Astrocyte (in vitro differentiated cells and primary cell): Measurements from ENCODE around the gene PAIP2B. TPM values are rescaled to one million over a fixed set of nuclear protein-coding genes. Genes with fewer than 3 reads are reported as not detected.

ENCODE experiments used
- DNase-seq: peaks from one replicate; pipeline ENCODE4 v3.0.0-alpha.2; 2010; ENCODE audit warnings: low read depth
- FAIRE-seq: peaks from 2 replicates; lab custom pipeline; 2011; peaks lifted over from hg19 to GRCh38; lab: Jason Lieb, UNC
- H2AFZ ChIP-seq: 2 replicates; pipeline ENCODE4 v1.6.0; 2012; ENCODE audit warnings: low read depth, low read length, inconsistent platforms
- H3K27ac ChIP-seq: 2 replicates; pipeline ENCODE4 v1.5.1; 2011; ENCODE audit warnings: low read depth, low read length, inconsistent platforms
- H3K27me3 ChIP-seq: 2 replicates; pipeline ENCODE4 v1.6.0; 2011; ENCODE audit warnings: low read length, inconsistent platforms; ENCODE audit not compliant: insufficient read depth
- H3K36me3 ChIP-seq: 2 replicates; pipeline ENCODE4 v1.5.1; 2011; ENCODE audit warnings: low read length, inconsistent platforms; ENCODE audit not compliant: insufficient read depth
- H3K4me1 ChIP-seq: 2 replicates; pipeline ENCODE4 v1.5.1; 2011; ENCODE audit warnings: low read length, inconsistent platforms; ENCODE audit not compliant: insufficient read depth
- H3K4me2 ChIP-seq: 2 replicates; pipeline ENCODE4 v1.6.0; 2012; ENCODE audit warnings: low read length, inconsistent platforms
- H3K4me3 ChIP-seq: 2 replicates; pipeline ENCODE4 v1.5.1; 2011; ENCODE audit warnings: low read depth, mild to moderate bottlenecking, low read length, inconsistent platforms; ENCODE audit not compliant: insufficient read depth
- H3K79me2 ChIP-seq: 2 replicates; pipeline ENCODE4 v1.6.0; 2012; ENCODE audit warnings: mild to moderate bottlenecking, low read length, inconsistent platforms; ENCODE audit not compliant: insufficient read depth
- H3K9ac ChIP-seq: 2 replicates; pipeline ENCODE4 v1.6.0; 2012; ENCODE audit warnings: mild to moderate bottlenecking, low read length, inconsistent platforms
- H3K9me3 ChIP-seq: 2 replicates; pipeline ENCODE4 v1.5.1; 2012; ENCODE audit warnings: low read depth, mild to moderate bottlenecking, low read length, inconsistent platforms; ENCODE audit not compliant: insufficient read depth
- H4K20me1 ChIP-seq: 2 replicates; pipeline ENCODE4 v1.6.0; 2012; ENCODE audit warnings: low read length, inconsistent platforms; ENCODE audit not compliant: insufficient read depth
- H3K27ac Mint-ChIP-seq: one replicate; pipeline ENCODE4 v1.8.0; 2021; ENCODE audit warnings: mild to moderate bottlenecking, mixed read lengths; ENCODE audit not compliant: unreplicated experiment
- H3K27me3 Mint-ChIP-seq: one replicate; pipeline ENCODE4 v1.8.0; 2021; ENCODE audit warnings: low read depth, mixed read lengths; ENCODE audit not compliant: unreplicated experiment
- H3K36me3 Mint-ChIP-seq: one replicate; pipeline ENCODE4 v1.8.0; 2021; ENCODE audit warnings: low read depth, mixed read lengths; ENCODE audit not compliant: unreplicated experiment
- H3K4me1 Mint-ChIP-seq: one replicate; pipeline ENCODE4 v1.8.0; 2021; ENCODE audit warnings: low read depth, mixed read lengths; ENCODE audit not compliant: unreplicated experiment
- H3K4me3 Mint-ChIP-seq: one replicate; pipeline ENCODE4 v1.8.0; 2021; ENCODE audit warnings: mild to moderate bottlenecking, moderate library complexity, mixed read lengths; ENCODE audit not compliant: unreplicated experiment
- H3K9me3 Mint-ChIP-seq: one replicate; pipeline ENCODE4 v1.8.0; 2021; ENCODE audit warnings: mild to moderate bottlenecking, mixed read lengths; ENCODE audit not compliant: unreplicated experiment
- EZH2 ChIP-seq: IDR thresholded peaks from 2 replicates; pipeline ENCODE4 v1.6.1; 2012; ENCODE audit warnings: mild to moderate bottlenecking, low read length, inconsistent platforms; ENCODE audit not compliant: insufficient read depth
- total RNA-seq: library from RNA; stranded (reverse); gene quantifications from 2 replicates; pipeline ENCODE4 v1.2.1, GENCODE V29; 2021
- TF ChIP-seq, protein P1 (sequence below): IDR thresholded peaks from 2 replicates; pipeline ENCODE4 v1.5.1; 2011; ENCODE audit warnings: low read depth, mild to moderate bottlenecking, inconsistent platforms, low read length, moderate library complexity; ENCODE audit not compliant: insufficient read depth

The PAIP2B gene
- total RNA-seq, 1 donor from 2014 or later, result 1.7 TPM

GRCh38 chr2:71143782-71144181 is 83.1 kb downstream of the PAIP2B start:
- no peak overlapping the region for H3K4me3 Mint-ChIP-seq
- H3K4me2 ChIP-seq, result no peak overlapping the region
- TF ChIP-seq EZH2, result no peak
- TF ChIP-seq, protein P1, sequence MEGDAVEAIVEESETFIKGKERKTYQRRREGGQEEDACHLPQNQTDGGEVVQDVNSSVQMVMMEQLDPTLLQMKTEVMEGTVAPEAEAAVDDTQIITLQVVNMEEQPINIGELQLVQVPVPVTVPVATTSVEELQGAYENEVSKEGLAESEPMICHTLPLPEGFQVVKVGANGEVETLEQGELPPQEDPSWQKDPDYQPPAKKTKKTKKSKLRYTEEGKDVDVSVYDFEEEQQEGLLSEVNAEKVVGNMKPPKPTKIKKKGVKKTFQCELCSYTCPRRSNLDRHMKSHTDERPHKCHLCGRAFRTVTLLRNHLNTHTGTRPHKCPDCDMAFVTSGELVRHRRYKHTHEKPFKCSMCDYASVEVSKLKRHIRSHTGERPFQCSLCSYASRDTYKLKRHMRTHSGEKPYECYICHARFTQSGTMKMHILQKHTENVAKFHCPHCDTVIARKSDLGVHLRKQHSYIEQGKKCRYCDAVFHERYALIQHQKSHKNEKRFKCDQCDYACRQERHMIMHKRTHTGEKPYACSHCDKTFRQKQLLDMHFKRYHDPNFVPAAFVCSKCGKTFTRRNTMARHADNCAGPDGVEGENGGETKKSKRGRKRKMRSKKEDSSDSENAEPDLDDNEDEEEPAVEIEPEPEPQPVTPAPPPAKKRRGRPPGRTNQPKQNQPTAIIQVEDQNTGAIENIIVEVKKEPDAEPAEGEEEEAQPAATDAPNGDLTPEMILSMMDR, result no peak
- H3K27ac ChIP-seq, result no peak overlapping the region
- no peak for DNase-seq
- H3K79me2 ChIP-seq, result no peaks in the 10 kb centered on the region
- no peak overlapping the region for H3K27ac Mint-ChIP-seq
- H3K36me3 ChIP-seq, result peaks cover 73% of the 10 kb centered on the region
- no peaks in the 10 kb centered on the region for H3K9me3 ChIP-seq
- peaks cover 19% of the 10 kb centered on the region for H3K36me3 Mint-ChIP-seq
- no peaks in the 10 kb centered on the region for H3K27me3 Mint-ChIP-seq
- no peaks in the 10 kb centered on the region for H3K9me3 Mint-ChIP-seq
- H2AFZ ChIP-seq, result no peak overlapping the region
- no peaks in the 10 kb centered on the region for H3K4me1 Mint-ChIP-seq
- H3K4me1 ChIP-seq, result no peaks in the 10 kb centered on the region
- FAIRE-seq, result no peak
- peaks cover 45% of the 10 kb centered on the region for H4K20me1 ChIP-seq
- H3K4me3 ChIP-seq, result no peak overlapping the region
- no peak overlapping the region for H3K9ac ChIP-seq
- H3K27me3 ChIP-seq, result no peaks in the 10 kb centered on the region

- no peak for FAIRE-seq
- Mint-ChIP-seq H3K27ac (no peak overlapping the region), H3K4me1 (no peaks in the 10 kb centered on the region), H3K4me3 (no peak overlapping the region), H3K27me3 (no peaks in the 10 kb centered on the region), H3K9me3 (no peaks in the 10 kb centered on the region), H3K36me3 (peaks cover 4% of the 10 kb centered on the region)
- Histone ChIP-seq H3K27me3 (no peaks in the 10 kb centered on the region), H3K4me2 (no peak overlapping the region), H3K79me2 (peaks cover 31% of the 10 kb centered on the region), H2AFZ (no peak overlapping the region), H3K27ac (no peak overlapping the region), H4K20me1 (peaks cover 27% of the 10 kb centered on the region), H3K36me3 (peaks cover 58% of the 10 kb centered on the region), H3K9ac (no peak overlapping the region), H3K4me3 (no peak overlapping the region), H3K9me3 (no peaks in the 10 kb centered on the region), H3K4me1 (peaks cover 12% of the 10 kb centered on the region)
- DNase-seq, result no peak
- TF ChIP-seq, protein P1, result no peak
- TF ChIP-seq EZH2, result no peak
Observed at GRCh38 chr2:71136174-71136573, 90.7 kb downstream of the PAIP2B start.

DNA sequence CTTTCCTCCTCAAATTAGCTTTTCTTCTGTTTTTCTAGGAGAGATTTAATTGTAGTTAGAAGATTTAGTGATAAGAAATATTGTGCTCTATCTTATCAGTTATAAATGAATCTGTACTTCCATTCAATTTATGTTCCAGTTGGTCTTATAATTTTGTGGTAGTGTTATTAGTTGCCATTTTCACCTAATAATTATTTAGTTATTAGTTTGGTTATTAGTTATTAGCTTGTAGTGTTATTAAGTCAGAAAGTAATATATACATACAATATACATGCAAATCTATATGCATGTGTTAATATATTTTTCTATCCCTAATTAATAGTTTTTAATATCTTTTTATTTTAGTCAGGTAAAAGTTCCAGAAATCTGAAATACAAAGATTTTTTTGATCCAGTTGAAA is 93.3 kb downstream of the PAIP2B start:
- Histone ChIP-seq H3K4me3 (no peak overlapping the region), H3K4me2 (no peak overlapping the region), H4K20me1 (peaks cover 23% of the 10 kb centered on the region), H3K9ac (no peak overlapping the region), H3K79me2 (peaks cover 56% of the 10 kb centered on the region), H2AFZ (no peak overlapping the region), H3K36me3 (peaks cover 36% of the 10 kb centered on the region), H3K27me3 (no peaks in the 10 kb centered on the region), H3K4me1 (peaks cover 12% of the 10 kb centered on the region), H3K27ac (no peak overlapping the region), H3K9me3 (no peaks in the 10 kb centered on the region)
- no peaks in the 10 kb centered on the region for H3K27me3 Mint-ChIP-seq
- H3K4me3 Mint-ChIP-seq, result no peak overlapping the region
- H3K36me3 Mint-ChIP-seq, result no peaks in the 10 kb centered on the region
- no peak overlapping the region for H3K27ac Mint-ChIP-seq
- no peak for FAIRE-seq
- no peaks in the 10 kb centered on the region for H3K9me3 Mint-ChIP-seq
- no peaks in the 10 kb centered on the region for H3K4me1 Mint-ChIP-seq
- TF ChIP-seq, protein P1, result no peak
- TF ChIP-seq EZH2, result no peak
- DNase-seq, result no peak
